Measurements from ENCODE around the gene CDYL.
"Not testable (repeated sequence)": the region's sequence is repeated elsewhere in the genome, so short reads cannot be mapped to it uniquely, and the experiment has no call there.

CDYL gene

DNA sequence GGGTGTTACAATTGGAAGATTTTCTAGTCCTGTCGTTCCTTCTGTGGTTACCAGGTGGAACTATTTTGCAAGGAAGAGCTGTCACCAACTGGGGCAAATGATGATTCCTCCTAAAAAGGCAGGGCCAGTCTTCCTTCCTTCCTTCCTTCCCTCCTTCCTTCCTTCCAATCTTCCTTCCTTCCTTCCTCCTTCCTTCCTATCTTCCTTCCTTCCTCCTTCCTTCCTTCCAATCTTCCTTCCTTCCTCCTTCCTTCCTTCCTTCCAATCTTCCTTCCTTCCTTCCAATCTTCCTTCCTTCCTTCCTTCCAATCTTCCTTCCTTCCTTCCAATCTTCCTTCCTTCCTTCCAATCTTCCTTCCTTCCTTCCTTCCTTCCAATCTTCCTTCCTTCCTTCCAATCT lies 76.0 kb downstream of the CDYL start:
- H3K4me3 ChIP-seq (ENCODE audit: low read length in 2 of 2); H3K14ac ChIP-seq (ENCODE audit: low read length); H3K9me3 ChIP-seq (replicated peaks in 1 of 2; ENCODE audit: control insufficient read depth in 2 of 2, insufficient read depth in 1 of 2, low read depth in 1 of 2, low read length in 2 of 2); H3K4ac ChIP-seq (ENCODE audit: low read length); H3K9ac ChIP-seq (ENCODE audit: low read depth, low read length, poor library complexity); H3K4me1 ChIP-seq (ENCODE audit: control insufficient read depth in 2 of 2, insufficient read depth in 1 of 2, low read depth in 1 of 2, low read length in 2 of 2); H4K8ac ChIP-seq (ENCODE audit: low read depth, low read length); H3K27ac ChIP-seq (replicated peaks; ENCODE audit: low read length); H2AFZ ChIP-seq (ENCODE audit: low read length); H2BK120ac ChIP-seq (ENCODE audit: low read depth, low read length); H4K91ac ChIP-seq (ENCODE audit: low read depth, low read length, poor library complexity); H2BK15ac ChIP-seq (ENCODE audit: low read length); H3K79me1 ChIP-seq (ENCODE audit: low read depth, low read length); H3K18ac ChIP-seq (ENCODE audit: low read length); H3K4me2 ChIP-seq (ENCODE audit: insufficient read depth, low read length, poor library complexity, severe bottlenecking); H3K27me3 ChIP-seq (ENCODE audit: control insufficient read depth in 3 of 3, insufficient read depth in 3 of 3, low read depth in 1 of 3, low read length in 3 of 3); DNase-seq (ENCODE audit: low spot score); H2AK5ac ChIP-seq (ENCODE audit: low read depth, low read length); H2BK12ac ChIP-seq (ENCODE audit: low read length); H3K36me3 ChIP-seq (replicated peaks in 1 of 2; ENCODE audit: control insufficient read depth in 2 of 2, insufficient read depth in 2 of 2, low read length in 2 of 2); H3K23ac ChIP-seq (ENCODE audit: low read depth, low read length, poor library complexity); H2BK5ac ChIP-seq (ENCODE audit: low read length): not testable (repeated sequence)
- WGBS, 2 donors (ENCODE audit: extremely low coverage in 2 of 2, insufficient read length in 2 of 2, insufficient replicate concordance in 1 of 2), result no CpG with 5 or more reads among the region's 1 CpG

DNA sequence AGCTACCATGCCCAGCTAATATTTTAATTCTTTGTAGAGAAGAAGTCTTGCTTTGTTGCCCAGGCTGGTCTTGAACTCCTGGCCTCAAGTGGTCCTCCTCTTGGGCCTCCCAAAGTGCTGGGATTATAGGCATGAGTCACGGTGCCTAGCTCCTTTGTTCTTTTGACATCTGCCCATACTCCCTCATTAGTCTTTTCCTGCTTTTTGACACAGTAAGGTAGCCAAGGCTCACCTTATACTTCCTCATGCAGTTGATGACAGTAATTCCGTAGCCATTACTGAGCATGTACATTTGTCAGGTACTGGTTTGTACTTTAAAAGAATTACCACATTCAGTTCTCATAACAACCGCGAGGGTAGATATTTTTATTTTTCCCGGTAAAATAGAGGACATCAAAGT lies 76.7 kb downstream of the CDYL start:
- Histone ChIP-seq H2BK5ac (ENCODE audit: low read length) (no peak overlapping the region), H3K27me3 (ENCODE audit: control insufficient read depth in 3 of 3, insufficient read depth in 3 of 3, low read depth in 1 of 3, low read length in 3 of 3) (no peaks in the 10 kb centered on the region), H3K23ac (ENCODE audit: low read depth, low read length, poor library complexity) (no peak overlapping the region), H2BK12ac (ENCODE audit: low read length) (no peak overlapping the region), H3K4ac (ENCODE audit: low read length) (no peak overlapping the region), H2AK5ac (ENCODE audit: low read depth, low read length) (no peak overlapping the region), H3K18ac (ENCODE audit: low read length) (no peak overlapping the region), H3K4me1 (ENCODE audit: control insufficient read depth in 2 of 2, insufficient read depth in 1 of 2, low read depth in 1 of 2, low read length in 2 of 2) (peaks cover 0 to 3% of the 10 kb centered on the region in 2 donors), H4K91ac (ENCODE audit: low read depth, low read length, poor library complexity) (no peak overlapping the region), H2AFZ (ENCODE audit: low read length) (no peak overlapping the region), H3K79me1 (ENCODE audit: low read depth, low read length) (no peaks in the 10 kb centered on the region), H3K36me3 (replicated peaks in 1 of 2; ENCODE audit: control insufficient read depth in 2 of 2, insufficient read depth in 2 of 2, low read length in 2 of 2) (no peaks in the 10 kb centered on the region), H3K4me3 (ENCODE audit: low read length in 2 of 2) (no peak overlapping the region), H3K14ac (ENCODE audit: low read length) (no peak overlapping the region), H3K9ac (ENCODE audit: low read depth, low read length, poor library complexity) (no peak overlapping the region), H3K4me2 (ENCODE audit: insufficient read depth, low read length, poor library complexity, severe bottlenecking) (no peak overlapping the region), H2BK120ac (ENCODE audit: low read depth, low read length) (no peak overlapping the region), H2BK15ac (ENCODE audit: low read length) (no peak overlapping the region), H4K8ac (ENCODE audit: low read depth, low read length) (no peak overlapping the region), H3K9me3 (replicated peaks in 1 of 2; ENCODE audit: control insufficient read depth in 2 of 2, insufficient read depth in 1 of 2, low read depth in 1 of 2, low read length in 2 of 2) (no peaks in the 10 kb centered on the region), H3K27ac (replicated peaks; ENCODE audit: low read length) (no peak overlapping the region)
- no CpG with 5 or more reads among the region's 5 CpGs for WGBS, 2 donors (ENCODE audit: extremely low coverage in 2 of 2, insufficient read length in 2 of 2, insufficient replicate concordance in 1 of 2)
- no peak for DNase-seq (ENCODE audit: low spot score)

DNA sequence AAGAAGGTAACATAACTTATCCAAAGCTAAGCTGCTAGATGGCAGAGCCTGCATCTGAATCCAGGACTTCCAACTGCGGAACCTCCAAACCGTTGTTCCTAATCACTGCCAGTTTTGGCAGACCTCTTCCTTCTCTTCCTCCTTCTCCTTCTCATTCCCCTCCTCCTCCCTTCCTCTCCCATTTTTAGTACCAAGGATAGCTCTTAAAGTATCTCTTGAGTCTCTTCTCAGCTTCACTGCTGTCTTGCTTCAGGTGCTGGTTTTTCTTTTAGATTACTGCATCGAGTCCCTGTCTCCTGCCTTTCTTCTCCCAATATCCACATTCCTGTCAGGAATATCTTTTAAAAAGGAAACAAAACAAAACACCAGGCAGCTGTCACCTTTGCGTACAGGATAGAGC lies 77.1 kb downstream of the CDYL start:
- H2AFZ ChIP-seq (ENCODE audit: low read length), result no peak overlapping the region
- H3K27ac ChIP-seq (replicated peaks; ENCODE audit: low read length), result no peak overlapping the region

DNA sequence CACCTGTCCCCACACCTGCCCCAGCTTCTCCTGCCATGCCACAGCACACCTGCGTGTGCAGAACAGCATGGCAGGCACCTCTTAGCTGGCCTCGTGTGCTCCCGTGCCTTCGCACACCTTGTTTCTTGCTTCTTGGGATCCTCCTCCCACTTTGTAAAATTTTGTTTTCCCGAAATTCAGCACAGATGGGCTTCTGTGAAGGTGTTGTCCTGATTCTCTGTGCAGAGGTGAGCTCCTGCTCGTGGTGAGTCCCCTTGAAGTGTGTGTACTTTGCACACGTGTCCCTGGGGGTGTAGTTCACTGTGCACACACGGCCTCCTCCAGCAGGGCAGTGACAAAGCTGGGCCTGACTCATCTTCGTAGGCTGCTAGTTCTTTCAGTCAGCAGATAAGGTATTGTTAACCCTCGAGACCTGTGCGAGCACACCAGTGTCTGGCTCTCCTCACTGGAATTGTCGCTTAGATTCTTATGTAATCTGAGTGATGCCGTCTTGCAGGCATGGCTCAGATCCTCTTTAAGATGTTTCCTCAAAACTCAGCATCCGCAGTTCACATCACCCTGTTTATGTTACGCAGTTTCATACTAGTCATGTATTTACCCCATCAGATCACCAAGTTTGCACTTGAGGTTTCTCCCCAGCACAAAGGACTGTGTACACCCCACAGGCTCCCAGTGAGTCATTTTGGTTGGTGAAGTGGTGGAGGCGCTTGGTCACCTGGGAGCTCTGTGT lies 77.7 kb downstream of the CDYL start:
- H3K4ac ChIP-seq (ENCODE audit: low read length), result no peak overlapping the region

More for the DNA sequence above, 77.1 kb downstream of the CDYL start:
- H3K79me1 ChIP-seq (ENCODE audit: low read depth, low read length), result no peaks in the 10 kb centered on the region
- no peak overlapping the region for H3K4ac ChIP-seq (ENCODE audit: low read length)
- no peak overlapping the region for H2BK15ac ChIP-seq (ENCODE audit: low read length)
- H3K9me3 ChIP-seq (replicated peaks in 1 of 2; ENCODE audit: control insufficient read depth in 2 of 2, insufficient read depth in 1 of 2, low read depth in 1 of 2, low read length in 2 of 2), result no peaks in the 10 kb centered on the region
- H3K18ac ChIP-seq (ENCODE audit: low read length), result no peak overlapping the region
- H3K9ac ChIP-seq (ENCODE audit: low read depth, low read length, poor library complexity), result no peak overlapping the region
- no peak overlapping the region for H2BK5ac ChIP-seq (ENCODE audit: low read length)
- no peak overlapping the region for H3K14ac ChIP-seq (ENCODE audit: low read length)
- H2AK5ac ChIP-seq (ENCODE audit: low read depth, low read length), result no peak overlapping the region
- H3K4me3 ChIP-seq (ENCODE audit: low read length in 2 of 2), result no peak overlapping the region
- H3K4me1 ChIP-seq (ENCODE audit: control insufficient read depth in 2 of 2, insufficient read depth in 1 of 2, low read depth in 1 of 2, low read length in 2 of 2), result peaks cover 0 to 2% of the 10 kb centered on the region in 2 donors
- H3K27me3 ChIP-seq (ENCODE audit: control insufficient read depth in 3 of 3, insufficient read depth in 3 of 3, low read depth in 1 of 3, low read length in 3 of 3), result no peaks in the 10 kb centered on the region
- WGBS, 2 donors (ENCODE audit: extremely low coverage in 2 of 2, insufficient read length in 2 of 2, insufficient replicate concordance in 1 of 2), result no CpG with 5 or more reads among the region's 4 CpGs
- no peaks in the 10 kb centered on the region for H3K36me3 ChIP-seq (replicated peaks in 1 of 2; ENCODE audit: control insufficient read depth in 2 of 2, insufficient read depth in 2 of 2, low read length in 2 of 2)
- no peak for DNase-seq (ENCODE audit: low spot score)
- no peak overlapping the region for H4K91ac ChIP-seq (ENCODE audit: low read depth, low read length, poor library complexity)
- no peak overlapping the region for H2BK12ac ChIP-seq (ENCODE audit: low read length)
- no peak overlapping the region for H2BK120ac ChIP-seq (ENCODE audit: low read depth, low read length)
- no peak overlapping the region for H4K8ac ChIP-seq (ENCODE audit: low read depth, low read length)
- no peak overlapping the region for H3K23ac ChIP-seq (ENCODE audit: low read depth, low read length, poor library complexity)
- H3K4me2 ChIP-seq (ENCODE audit: insufficient read depth, low read length, poor library complexity, severe bottlenecking), result no peak overlapping the region

More for the DNA sequence above, 77.7 kb downstream of the CDYL start:
- H2BK5ac ChIP-seq (ENCODE audit: low read length), result no peak overlapping the region
- no peaks in the 10 kb centered on the region for H3K27me3 ChIP-seq (ENCODE audit: control insufficient read depth in 3 of 3, insufficient read depth in 3 of 3, low read depth in 1 of 3, low read length in 3 of 3)
- no peak overlapping the region for H2AFZ ChIP-seq (ENCODE audit: low read length)
- WGBS, 2 donors (ENCODE audit: extremely low coverage in 2 of 2, insufficient read length in 2 of 2, insufficient replicate concordance in 1 of 2), result no CpG with 5 or more reads among the region's 16 CpGs
- no peak overlapping the region for H3K14ac ChIP-seq (ENCODE audit: low read length)
- DNase-seq (ENCODE audit: low spot score), result no peak
- H3K27ac ChIP-seq (replicated peaks; ENCODE audit: low read length), result no peak overlapping the region
- no peaks in the 10 kb centered on the region for H3K9me3 ChIP-seq (replicated peaks in 1 of 2; ENCODE audit: control insufficient read depth in 2 of 2, insufficient read depth in 1 of 2, low read depth in 1 of 2, low read length in 2 of 2)
- no peak overlapping the region for H3K23ac ChIP-seq (ENCODE audit: low read depth, low read length, poor library complexity)
- no peaks in the 10 kb centered on the region for H3K36me3 ChIP-seq (replicated peaks in 1 of 2; ENCODE audit: control insufficient read depth in 2 of 2, insufficient read depth in 2 of 2, low read length in 2 of 2)
- no peak overlapping the region for H4K8ac ChIP-seq (ENCODE audit: low read depth, low read length)
- H2AK5ac ChIP-seq (ENCODE audit: low read depth, low read length), result no peak overlapping the region
- H3K79me1 ChIP-seq (ENCODE audit: low read depth, low read length), result no peaks in the 10 kb centered on the region
- H2BK15ac ChIP-seq (ENCODE audit: low read length), result no peak overlapping the region
- no peak overlapping the region for H2BK120ac ChIP-seq (ENCODE audit: low read depth, low read length)
- no peak overlapping the region for H4K91ac ChIP-seq (ENCODE audit: low read depth, low read length, poor library complexity)
- H3K4me1 ChIP-seq (ENCODE audit: control insufficient read depth in 2 of 2, insufficient read depth in 1 of 2, low read depth in 1 of 2, low read length in 2 of 2), result no peaks in the 10 kb centered on the region
- H3K18ac ChIP-seq (ENCODE audit: low read length), result no peak overlapping the region
- H3K9ac ChIP-seq (ENCODE audit: low read depth, low read length, poor library complexity), result no peak overlapping the region
- H3K4me3 ChIP-seq (ENCODE audit: low read length in 2 of 2), result no peak overlapping the region
- no peak overlapping the region for H3K4me2 ChIP-seq (ENCODE audit: insufficient read depth, low read length, poor library complexity, severe bottlenecking)
- no peak overlapping the region for H2BK12ac ChIP-seq (ENCODE audit: low read length)

All from neuronal stem cell (in vitro differentiated cells).